Measurements from ENCODE around the gene DLK2.
A peak's percentile ranks its signal among the peaks of the same experiment; 100 is the strongest.
"Not testable (repeated sequence)": the region's sequence is repeated elsewhere in the genome, so short reads cannot be mapped to it uniquely, and the experiment has no call there.

DLK2 gene

GRCh38 chr6:43481075-43481474, 25.7 kb upstream of the DLK2 start:
- no peak for DNase-seq

GRCh38 chr6:43478008-43478372, 22.6 kb upstream of the DLK2 start:
- DNase-seq = no peak

- peak; percentile 76 to 84 for DNase-seq
Observed at GRCh38 chr6:43477235-43478007, 22.1 kb upstream of the DLK2 start, which contains the start of gene TJAP1. TSS of gene TJAP1 (plus strand) at chr6:43477570. CDS start at chr6:43499002, 21,432 bp downstream.

GRCh38 chr6:43476746-43477145, 21.4 kb upstream of the DLK2 start:
- no peak for DNase-seq

GRCh38 chr6:43475516-43475915, 20.2 kb upstream of the DLK2 start:
- DNase-seq = no peak

GRCh38 chr6:43472515-43472914, 17.2 kb upstream of the DLK2 start:
- DNase-seq = no peak

- no peak for DNase-seq
Observed at GRCh38 chr6:43471399-43471798, 16.1 kb upstream of the DLK2 start.

GRCh38 chr6:43469947-43470346, 14.6 kb upstream of the DLK2 start:
- DNase-seq = no peak

GRCh38 chr6:43468748-43469681, 13.7 kb upstream of the DLK2 start:
- no peak for DNase-seq

GRCh38 chr6:43468240-43468639, 12.9 kb upstream of the DLK2 start:
- DNase-seq = no peak

- DNase-seq = no peak
Observed at GRCh38 chr6:43467752-43468151, 12.4 kb upstream of the DLK2 start.

GRCh38 chr6:43467265-43467664, 11.9 kb upstream of the DLK2 start:
- not testable (repeated sequence) for DNase-seq

- DNase-seq = no peak
Observed at GRCh38 chr6:43465948-43466347, 10.6 kb upstream of the DLK2 start.

GRCh38 chr6:43464337-43464736, 9.0 kb upstream of the DLK2 start:
- DNase-seq = no peak

GRCh38 chr6:43461936-43462335, 6.6 kb upstream of the DLK2 start:
- DNase-seq = no peak

GRCh38 chr6:43460032-43460431, 4.7 kb upstream of the DLK2 start:
- no peak for DNase-seq

GRCh38 chr6:43459535-43459934, 4.2 kb upstream of the DLK2 start:
- DNase-seq = no peak

GRCh38 chr6:43458154-43458553, 2.8 kb upstream of the DLK2 start:
- not testable (repeated sequence) for DNase-seq

GRCh38 chr6:43457643-43458042, 2.3 kb upstream of the DLK2 start:
- peak in 1 of 2 experiments; percentile 33 for DNase-seq

- DNase-seq = peak; percentile 36 to 75
Observed at GRCh38 chr6:43454696-43455530, 435 bp downstream of the DLK2 start.

- DNase-seq = no peak
Observed at GRCh38 chr6:43454290-43454695, 1.1 kb downstream of the DLK2 start.

GRCh38 chr6:43453831-43454230, 1.5 kb downstream of the DLK2 start:
- DNase-seq = no peak

- DNase-seq = no peak
Observed at GRCh38 chr6:43452896-43453295, 2.5 kb downstream of the DLK2 start.
